DMS53 treated with DMSO at 0.1 percent for 48 hours (cell line): Measurements from ENCODE around the gene NCOA6.
A peak's percentile ranks its signal among the peaks of the same experiment; 100 is the strongest.
"Not testable (repeated sequence)": the region's sequence is repeated elsewhere in the genome, so short reads cannot be mapped to it uniquely, and the experiment has no call there.

Source experiments
- DNase-seq: peaks from one replicate; lab custom pipeline; 2025; ENCODE audit not compliant: unreplicated experiment; lab: John Stamatoyannopoulos, UW

NCOA6 gene

DNA sequence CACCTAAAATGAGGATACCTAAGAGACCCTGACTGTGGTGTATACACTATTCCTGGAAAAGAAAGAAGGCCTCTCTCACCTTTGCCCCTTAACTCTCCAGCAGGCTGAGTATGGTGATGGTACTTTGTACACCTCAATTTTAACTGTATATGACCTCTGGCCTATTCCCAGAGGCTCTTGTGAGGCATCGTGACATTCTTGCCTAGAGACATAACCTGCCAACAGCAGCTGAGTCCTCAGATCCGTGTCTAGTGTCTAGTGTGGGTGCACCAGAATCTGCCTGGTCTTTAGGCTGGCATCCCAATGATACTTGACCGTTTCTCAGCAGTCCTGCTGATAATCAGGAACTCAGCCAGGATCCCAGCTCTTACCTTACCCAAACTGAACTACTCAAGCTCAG lies 101.3 kb downstream of the NCOA6 start:
- no peak for DNase-seq

- DNase-seq = not testable (repeated sequence)
Observed at GRCh38 chr20:34722560-34722959, 102.9 kb downstream of the NCOA6 start.

- DNase-seq = no peak
Observed at GRCh38 chr20:34720266-34720665, 105.2 kb downstream of the NCOA6 start.

- not testable (repeated sequence) for DNase-seq
Observed at GRCh38 chr20:34719242-34720017, 106.0 kb downstream of the NCOA6 start.

GRCh38 chr20:34717230-34718095 lies 108.0 kb downstream of the NCOA6 start:
- DNase-seq = no peak

GRCh38 chr20:34716921-34717229 lies 108.6 kb downstream of the NCOA6 start:
- DNase-seq = no peak

DNA sequence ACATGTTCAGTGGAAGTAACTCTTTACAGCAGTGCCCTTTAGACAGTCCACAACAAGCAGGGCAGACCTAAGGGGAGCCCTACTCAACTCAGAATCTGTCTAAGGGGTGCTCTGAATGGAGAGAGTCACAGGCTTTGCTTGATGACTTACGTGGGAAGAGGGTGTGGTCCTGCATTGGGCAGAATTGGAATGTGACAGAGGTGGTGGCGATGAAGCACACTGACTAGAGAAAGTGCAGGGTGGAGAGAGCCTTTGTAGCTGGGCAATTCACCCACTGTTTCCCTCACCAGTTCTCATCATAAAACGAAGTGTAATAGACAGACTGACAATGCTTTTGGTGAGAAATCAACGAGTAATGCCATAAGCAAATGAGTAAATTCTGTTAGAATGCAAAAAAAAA lies 110.1 kb downstream of the NCOA6 start:
- no peak for DNase-seq

DNA sequence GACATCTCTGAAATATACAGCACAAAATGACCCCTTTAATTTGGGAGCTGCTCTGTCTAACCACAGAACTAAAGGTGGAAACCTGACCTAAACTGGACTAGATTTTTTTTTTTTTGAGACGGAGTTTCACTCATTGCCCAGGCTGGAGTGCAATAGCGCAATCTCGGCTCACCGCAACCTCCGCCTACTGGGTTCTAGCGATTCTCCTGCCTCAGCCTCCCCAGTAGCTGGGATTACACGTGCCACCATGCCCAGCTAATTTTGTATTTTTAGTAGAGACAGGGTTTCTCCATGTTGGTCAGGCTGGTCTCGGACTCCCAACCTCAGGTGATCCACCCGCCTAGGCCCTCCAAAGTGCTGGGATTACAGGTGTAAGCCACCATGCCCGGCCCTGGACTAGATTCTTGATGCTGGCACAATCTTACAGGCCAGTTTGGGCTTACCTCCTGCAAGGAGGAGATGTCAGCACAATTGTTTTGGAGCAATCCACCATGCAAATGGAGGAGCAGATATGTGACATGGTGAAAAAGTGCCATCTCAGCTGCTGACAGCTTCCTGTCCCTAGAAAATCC lies 111.4 kb downstream of the NCOA6 start:
- DNase-seq = not testable (repeated sequence)

DNA sequence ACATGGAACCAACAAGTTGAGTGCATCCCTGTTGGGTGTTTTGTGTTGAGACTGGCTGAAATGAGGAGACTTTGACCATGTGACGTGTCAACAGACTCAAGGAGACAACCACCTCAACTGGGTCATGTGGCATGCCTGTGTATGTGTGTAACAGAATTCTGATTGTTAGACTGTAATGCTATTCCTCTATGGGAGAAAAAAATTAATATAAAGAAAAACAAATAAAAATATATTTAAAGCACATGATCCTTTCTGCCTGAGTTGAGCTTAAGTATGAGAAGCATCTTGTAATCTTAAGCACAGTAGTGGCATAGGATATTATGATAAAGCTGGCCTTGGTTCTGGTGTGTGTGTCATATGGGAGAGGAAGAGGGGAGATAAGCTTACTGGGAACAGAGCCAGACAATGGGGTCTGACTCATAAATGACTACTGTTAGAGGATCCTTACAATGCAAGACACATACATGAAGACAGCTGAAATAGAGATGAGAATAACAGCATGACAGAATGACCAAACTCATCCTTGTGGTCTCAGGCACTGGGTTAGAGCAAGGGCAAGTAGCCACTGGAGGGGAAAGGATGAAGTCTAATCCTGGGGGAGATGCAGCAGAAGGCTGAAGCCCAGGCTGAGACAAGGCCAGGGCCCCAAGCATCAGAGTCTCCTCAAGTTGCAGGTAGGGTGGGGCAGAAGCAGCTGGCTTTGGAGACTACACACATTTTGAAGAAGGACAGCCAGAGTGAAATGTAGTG lies 112.1 kb downstream of the NCOA6 start:
- peak; percentile 22 for DNase-seq

- no peak for DNase-seq
Observed at GRCh38 chr20:34712525-34713192, 112.8 kb downstream of the NCOA6 start.

- no peak for DNase-seq
Observed at GRCh38 chr20:34711813-34712430, 113.5 kb downstream of the NCOA6 start.

GRCh38 chr20:34710861-34711574 lies 114.4 kb downstream of the NCOA6 start:
- DNase-seq = no peak

DNA sequence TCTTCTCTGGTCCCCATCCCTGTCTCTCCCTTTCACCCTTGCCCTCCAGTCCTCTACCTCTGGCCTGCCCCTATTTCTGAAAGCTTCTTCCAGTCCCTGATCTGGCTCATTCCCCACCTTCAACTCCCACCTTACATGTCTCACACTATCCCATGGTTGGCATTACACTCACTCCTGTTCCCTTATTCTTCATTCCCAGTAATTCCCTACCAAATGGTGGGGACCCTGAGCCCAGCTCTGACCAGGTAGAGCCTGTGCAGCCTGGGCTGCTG lies 114.9 kb downstream of the NCOA6 start:
- no peak for DNase-seq

DNA sequence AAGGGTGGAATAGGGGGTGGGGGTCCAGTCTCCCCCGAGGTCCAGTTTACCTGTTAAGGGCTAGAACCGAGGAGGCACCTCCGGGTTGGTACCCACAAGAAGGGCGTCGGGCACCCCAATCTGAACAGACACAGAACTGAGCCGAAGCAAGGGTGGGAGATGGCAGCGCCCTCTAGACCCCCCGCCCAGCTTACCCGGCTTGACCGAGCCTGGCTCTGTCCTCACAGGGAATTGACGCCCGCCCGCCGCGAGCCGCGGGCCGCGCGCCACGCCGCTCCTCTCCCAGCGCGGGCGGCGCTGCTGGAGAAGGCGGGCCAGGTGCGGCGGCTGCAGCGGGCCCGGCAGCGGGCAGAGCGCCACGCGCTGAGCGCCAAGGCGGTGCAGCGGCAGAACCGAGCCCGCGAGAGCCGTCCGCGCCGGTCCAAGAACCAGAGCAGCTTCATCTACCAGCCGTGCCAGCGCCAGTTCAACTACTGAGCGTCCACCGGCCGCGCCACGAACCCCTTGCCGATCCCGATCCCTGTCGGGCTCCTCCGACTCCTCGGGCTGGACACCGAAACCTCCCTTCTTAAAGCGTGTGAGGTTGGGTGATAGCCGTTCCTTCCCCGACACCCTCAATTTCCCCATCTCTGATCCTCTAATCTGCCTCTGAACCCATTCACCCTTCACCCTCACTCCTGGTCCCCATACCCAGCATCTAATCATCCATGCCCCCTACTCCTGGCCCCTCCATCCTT lies 115.5 kb downstream of the NCOA6 start:
- DNase-seq = peak; percentile 75

DNA sequence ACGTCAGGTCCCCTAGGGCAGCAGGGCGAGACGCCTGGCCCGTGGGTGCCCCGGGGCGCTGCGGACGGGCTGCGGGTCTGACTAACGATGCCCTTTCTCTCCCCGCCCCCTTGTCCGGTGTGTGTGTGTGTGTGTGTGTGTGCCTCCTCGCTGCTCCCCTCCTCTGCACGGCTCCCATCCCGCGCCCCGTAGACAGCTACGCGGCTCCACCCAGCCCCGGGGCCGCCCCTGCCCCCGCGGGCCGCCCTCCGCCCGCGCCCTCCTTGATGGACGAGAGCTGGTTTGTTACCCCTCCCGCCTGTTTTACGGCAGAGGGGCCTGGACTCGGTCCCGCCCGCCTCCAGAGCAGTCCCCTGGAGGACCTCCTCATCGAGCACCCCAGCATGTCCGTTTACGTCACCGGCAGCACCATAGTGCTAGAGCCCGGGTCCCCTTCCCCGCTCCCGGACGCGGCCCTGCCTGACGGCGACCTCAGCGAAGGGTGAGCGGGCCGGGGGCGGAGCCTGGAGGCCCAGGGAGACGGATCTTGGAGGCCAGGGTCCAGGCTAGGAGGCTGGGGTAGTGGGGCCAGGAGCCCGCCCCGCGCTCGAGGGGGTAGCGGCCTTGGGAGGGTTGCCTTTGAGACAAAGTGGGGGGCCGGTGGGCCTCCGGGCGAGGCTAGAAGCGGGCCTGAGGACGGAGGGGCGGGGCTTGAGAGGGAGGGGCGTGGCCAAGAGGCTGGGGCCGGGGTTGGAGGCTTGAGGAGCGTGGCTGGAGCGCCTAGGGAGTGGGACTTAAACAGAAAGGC lies 116.2 kb downstream of the NCOA6 start:
- DNase-seq = peak; percentile 73

GRCh38 chr20:34708621-34709043 lies 116.8 kb downstream of the NCOA6 start:
- no peak for DNase-seq

DNA sequence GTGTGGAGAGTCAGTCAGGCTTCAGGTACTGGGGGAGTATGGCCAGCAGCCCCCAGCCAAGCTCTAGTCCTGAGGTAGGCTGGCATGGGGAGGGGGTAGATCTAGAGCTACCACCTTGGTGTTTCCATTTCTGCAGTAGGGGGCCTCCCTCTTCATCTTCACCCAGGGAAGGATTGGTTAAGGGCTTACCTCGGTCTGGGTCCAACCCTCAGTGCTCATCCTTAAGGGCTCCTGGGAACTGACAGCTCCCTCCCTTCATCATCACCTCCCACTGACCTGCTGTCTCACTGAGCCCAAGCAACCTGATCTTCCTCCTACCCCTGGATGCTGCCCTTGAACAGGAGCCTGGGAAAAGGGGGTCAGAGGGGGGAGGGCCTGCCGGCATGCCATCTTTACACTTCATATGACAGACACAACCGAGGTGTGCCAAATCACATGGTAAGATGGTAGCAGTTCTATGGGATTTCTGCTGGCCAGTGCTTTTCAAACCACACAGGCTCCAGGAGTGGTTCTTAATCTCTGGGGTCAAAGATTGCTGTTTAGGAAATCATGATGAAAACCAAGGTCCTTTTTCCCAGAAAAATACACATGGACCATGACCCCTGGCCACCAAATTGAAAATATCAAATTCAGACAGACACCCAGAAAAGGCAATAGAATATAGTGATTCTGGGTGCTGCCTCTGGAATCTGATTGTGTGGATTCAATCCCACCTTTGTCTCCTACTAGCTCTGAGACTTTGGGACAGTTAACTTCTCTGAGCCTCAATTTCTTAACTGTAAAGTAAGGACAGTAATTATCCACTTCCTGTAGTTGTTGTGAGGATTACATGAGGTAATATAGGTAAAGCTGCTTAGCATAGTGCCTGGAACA lies 118.3 kb downstream of the NCOA6 start:
- DNase-seq = no peak
